Measurements from ENCODE around the gene SEPHS2. TPM values are rescaled to one million over a fixed set of nuclear protein-coding genes. Genes with fewer than 3 reads are reported as not detected.

SEPHS2 gene
- total and polyA plus RNA-seq, 2 of the 8 experiments (the other 6 are each of a cell fraction or from before 2014, with no cell fraction given) = 28.2 to 61.8 TPM

DNA sequence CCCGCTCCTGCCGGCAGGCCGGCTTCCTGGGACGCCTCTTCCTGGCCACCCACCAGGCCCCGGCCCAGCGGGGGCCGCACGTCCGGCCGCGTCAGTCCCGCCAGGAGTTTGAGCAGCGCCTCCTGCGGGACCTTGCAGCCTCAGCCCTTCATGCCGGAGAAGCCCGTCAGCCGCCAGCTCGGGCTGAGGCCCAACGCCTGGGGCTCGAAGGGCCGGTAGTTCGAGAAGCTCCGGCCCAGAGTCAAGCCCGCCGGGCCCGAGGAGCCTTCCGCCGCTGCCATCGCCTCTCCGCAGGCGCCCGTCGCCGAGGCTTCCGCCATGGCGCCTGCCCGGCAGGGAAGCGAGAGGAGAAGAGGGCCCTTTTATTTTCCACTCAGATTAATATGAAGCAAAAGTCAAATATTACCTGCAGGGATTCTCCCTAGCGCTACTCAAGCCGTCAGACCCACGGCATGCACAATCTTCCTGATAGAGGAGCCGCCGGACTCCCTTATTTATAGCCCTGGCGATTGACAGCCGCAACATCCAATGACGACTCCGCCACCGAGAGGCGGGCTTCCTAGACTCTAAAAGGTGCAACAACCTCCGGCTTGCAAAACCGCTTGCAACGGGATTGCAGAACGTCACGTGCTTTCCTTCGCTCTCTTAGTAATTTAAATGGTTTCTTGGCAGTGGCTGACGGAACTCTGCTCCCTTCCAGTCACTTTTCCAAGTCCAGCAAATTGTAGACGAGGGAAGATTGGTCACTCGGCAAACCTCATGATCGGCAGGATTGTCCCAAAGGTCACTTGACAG, at the start of gene SEPHS2 (continued):
- TF ChIP-seq HDAC2 (IDR thresholded peaks at IDR 0.05; ENCODE audit: borderline replicate concordance in 1 of 2, low read depth in 2 of 2, low read length in 2 of 2) (peak in 1 of 2 experiments; percentile 80; a peak in 2 of 4 replicates), RBBP5 (IDR thresholded peaks at IDR 0.05; ENCODE audit: borderline replicate concordance, low read depth, low read length) (peak; percentile 90; the same call in 1 of the 2 replicates), SRF (IDR thresholded peaks at IDR 0.05; ENCODE audit: low read depth, low read length) (no peak), SP4 (IDR thresholded peaks at IDR 0.05; ENCODE audit: low read length) (no peak), BACH1 (IDR thresholded peaks at IDR 0.05; ENCODE audit: low read length) (no peak), JUN (IDR thresholded peaks at IDR 0.05; ENCODE audit: low read depth, low read length) (no peak), SP2 (IDR thresholded peaks at IDR 0.05; ENCODE audit: low read length) (peak; percentile 63; the same call in 1 of the 2 replicates), POLR2AphosphoS5 (IDR thresholded peaks at IDR 0.05; ENCODE audit: low read depth, low read length) (peak; percentile 76), KDM5A (IDR thresholded peaks at IDR 0.05; ENCODE audit: low read length) (no peak; the same call in 1 of the 2 replicates), CHD1 (IDR thresholded peaks at IDR 0.05; ENCODE audit: low read depth, low read length) (no peak), CTBP2 (IDR thresholded peaks at IDR 0.05; ENCODE audit: borderline replicate concordance, insufficient read depth, insufficient read length, low read length) (no peak), CREB1 (IDR thresholded peaks at IDR 0.05) (peak; percentile 41; the same call in 1 of the 2 replicates), SAP30 (IDR thresholded peaks at IDR 0.05; ENCODE audit: insufficient read depth, insufficient replicate concordance, low read length) (no peak), EZH2 (IDR thresholded peaks at IDR 0.05; ENCODE audit: low read depth, low read length, severe bottlenecking) (no peak), YY1 (IDR thresholded peaks at IDR 0.05; ENCODE audit: low read depth, low read length) (peak; percentile 61; the same call in 1 of the 2 replicates), SUZ12 (IDR thresholded peaks at IDR 0.05; ENCODE audit: low read length) (no peak), CBX5 (IDR thresholded peaks at IDR 0.05; ENCODE audit: low read depth, low read length) (no peak), MAFK (IDR thresholded peaks at IDR 0.05; ENCODE audit: low read depth, low read length) (no peak), POLR2A (IDR thresholded peaks at IDR 0.05; ENCODE audit: control extremely low read depth in 1 of 2, low read depth in 2 of 2, low read length in 2 of 2) (peak; percentile 65 to 88), KDM4A (IDR thresholded peaks at IDR 0.05; ENCODE audit: low read depth, low read length, severe bottlenecking) (peak; percentile 86), SIN3A (conservative IDR thresholded peaks at IDR 0.05 in 1 of 2, IDR thresholded peaks at IDR 0.05 in 1 of 2; ENCODE audit: low read depth in 1 of 2, low read length in 2 of 2) (peak; percentile 20 to 74; a peak in 1 of 4 replicates), ASH2L (IDR thresholded peaks at IDR 0.05; ENCODE audit: low read length) (peak; percentile 85), FOSL1 (IDR thresholded peaks at IDR 0.05; ENCODE audit: insufficient read depth, low read depth, low read length) (no peak), NRF1 (IDR thresholded peaks at IDR 0.05; ENCODE audit: low read depth, low read length) (no peak)
- TF ChIP-seq, protein P1, sequence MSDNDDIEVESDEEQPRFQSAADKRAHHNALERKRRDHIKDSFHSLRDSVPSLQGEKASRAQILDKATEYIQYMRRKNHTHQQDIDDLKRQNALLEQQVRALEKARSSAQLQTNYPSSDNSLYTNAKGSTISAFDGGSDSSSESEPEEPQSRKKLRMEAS (IDR thresholded peaks at IDR 0.05) = peak; percentile 92
